HG03060 (cell line): ENCODE results near the gene USF2.

ENCODE experiments used
- ATAC-seq: cut with Tn5 transposase; IDR thresholded peaks from one replicate; pipeline ENCODE4 v1.9.1; 2021; ENCODE audit warnings: low read depth, moderate number of reproducible peaks; ENCODE audit not compliant: unreplicated experiment

Gene USF2

GRCh38 chr19:35297922-35298321 lies 29.2 kb downstream of the USF2 start:
- no peak for ATAC-seq

GRCh38 chr19:35298561-35298972 lies 29.8 kb downstream of the USF2 start:
- no peak for ATAC-seq

- ATAC-seq = no peak
Observed at GRCh38 chr19:35299523-35300338, 31.0 kb downstream of the USF2 start.

- ATAC-seq = no peak
Observed at GRCh38 chr19:35300339-35300649, 31.5 kb downstream of the USF2 start.

- ATAC-seq = no peak
Observed at GRCh38 chr19:35301961-35302360, 33.2 kb downstream of the USF2 start.

GRCh38 chr19:35302446-35302845 lies 33.7 kb downstream of the USF2 start:
- no peak for ATAC-seq

GRCh38 chr19:35303357-35303915 lies 34.7 kb downstream of the USF2 start:
- no peak for ATAC-seq

- no peak for ATAC-seq
Observed at GRCh38 chr19:35304036-35304435, 35.3 kb downstream of the USF2 start.

- ATAC-seq = no peak
Observed at GRCh38 chr19:35305181-35305580, 36.4 kb downstream of the USF2 start.

GRCh38 chr19:35306473-35307246 lies 37.9 kb downstream of the USF2 start:
- ATAC-seq = no peak

GRCh38 chr19:35307931-35308330 lies 39.2 kb downstream of the USF2 start:
- no peak for ATAC-seq

GRCh38 chr19:35308910-35309309 lies 40.1 kb downstream of the USF2 start:
- ATAC-seq = no peak

GRCh38 chr19:35309481-35310279 lies 40.9 kb downstream of the USF2 start:
- no peak for ATAC-seq

GRCh38 chr19:35310331-35310730 lies 41.6 kb downstream of the USF2 start:
- no peak for ATAC-seq

- ATAC-seq = no peak
Observed at GRCh38 chr19:35310811-35311465, 42.2 kb downstream of the USF2 start.

- no peak for ATAC-seq
Observed at GRCh38 chr19:35311901-35312665, 43.3 kb downstream of the USF2 start.

- ATAC-seq = no peak
Observed at GRCh38 chr19:35313587-35313986, 44.8 kb downstream of the USF2 start.

- no peak for ATAC-seq
Observed at GRCh38 chr19:35314031-35314430, 45.3 kb downstream of the USF2 start.

- ATAC-seq = no peak
Observed at GRCh38 chr19:35314858-35315470, 46.2 kb downstream of the USF2 start.
